Activated CD4-positive, CD25-positive, alpha-beta regulatory T cell treated with anti-CD3 and anti-CD28 coated beads, Interleukin-2, amount 50 U/mL, for 24 hours (primary cell): ENCODE data around the gene FAM53B.

Experiments
- ATAC-seq, 2 donors: fragments of 150-1000 bp; cut with Tn5 transposase; one replicate each; pipeline ENCODE4 v1.10.0; 2021; ENCODE audit warnings: mild to moderate bottlenecking in 1 of 2, moderate library complexity in 1 of 2

Gene FAM53B

DNA sequence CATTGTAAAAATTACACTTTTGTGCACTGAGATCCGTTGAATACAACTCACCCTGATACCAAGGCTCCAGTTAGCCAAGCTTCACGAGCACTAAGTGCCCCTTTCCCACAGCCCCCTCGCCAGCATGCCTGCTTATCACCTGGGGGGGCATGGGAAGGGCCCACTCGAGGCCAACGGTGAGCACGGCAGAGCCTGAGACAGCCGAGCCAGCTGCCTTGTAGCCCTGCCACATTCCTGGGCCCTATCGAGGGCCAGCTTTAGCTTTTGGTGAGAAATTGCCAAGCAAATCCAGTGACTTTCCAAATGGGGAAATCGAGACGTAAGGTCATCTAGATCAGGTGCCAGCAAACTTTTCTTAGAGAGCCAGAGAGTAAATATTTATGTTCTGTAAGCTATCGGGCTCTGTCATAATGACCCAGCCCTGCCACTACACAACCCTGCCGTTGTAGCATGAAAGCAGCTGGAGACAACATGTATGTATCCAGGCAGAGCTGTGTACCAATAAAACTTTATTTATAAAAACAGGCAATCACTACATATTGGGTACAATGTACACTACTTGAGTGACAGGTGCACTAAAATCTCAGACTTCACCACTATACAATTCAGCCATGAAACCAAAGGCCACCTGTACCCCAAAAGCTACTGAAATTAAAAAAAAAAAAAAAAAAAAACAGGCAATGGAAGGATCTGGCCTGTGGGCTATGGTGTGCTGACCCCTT lies 83.6 kb downstream of the FAM53B start:
- no peak for ATAC-seq

DNA sequence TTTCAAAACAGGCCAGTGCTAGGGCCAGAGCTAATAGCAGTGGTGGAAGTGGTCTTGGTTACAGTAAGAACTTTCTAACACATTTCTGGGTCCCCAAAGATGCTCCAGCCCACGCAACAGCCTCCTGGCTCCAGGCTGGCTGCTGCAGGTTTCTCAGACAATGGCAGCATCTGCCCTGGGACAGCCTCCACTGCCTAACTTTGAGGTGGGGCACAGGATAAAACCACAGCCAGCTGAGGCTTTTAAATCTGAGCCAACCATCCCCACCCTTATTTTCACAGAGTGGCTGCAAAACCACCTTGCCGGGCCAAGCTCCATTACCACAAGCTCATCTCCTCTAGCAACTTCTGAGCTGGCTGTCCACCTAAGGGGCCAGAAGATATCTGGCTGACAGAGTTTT lies 84.8 kb downstream of the FAM53B start:
- no peak for ATAC-seq

DNA sequence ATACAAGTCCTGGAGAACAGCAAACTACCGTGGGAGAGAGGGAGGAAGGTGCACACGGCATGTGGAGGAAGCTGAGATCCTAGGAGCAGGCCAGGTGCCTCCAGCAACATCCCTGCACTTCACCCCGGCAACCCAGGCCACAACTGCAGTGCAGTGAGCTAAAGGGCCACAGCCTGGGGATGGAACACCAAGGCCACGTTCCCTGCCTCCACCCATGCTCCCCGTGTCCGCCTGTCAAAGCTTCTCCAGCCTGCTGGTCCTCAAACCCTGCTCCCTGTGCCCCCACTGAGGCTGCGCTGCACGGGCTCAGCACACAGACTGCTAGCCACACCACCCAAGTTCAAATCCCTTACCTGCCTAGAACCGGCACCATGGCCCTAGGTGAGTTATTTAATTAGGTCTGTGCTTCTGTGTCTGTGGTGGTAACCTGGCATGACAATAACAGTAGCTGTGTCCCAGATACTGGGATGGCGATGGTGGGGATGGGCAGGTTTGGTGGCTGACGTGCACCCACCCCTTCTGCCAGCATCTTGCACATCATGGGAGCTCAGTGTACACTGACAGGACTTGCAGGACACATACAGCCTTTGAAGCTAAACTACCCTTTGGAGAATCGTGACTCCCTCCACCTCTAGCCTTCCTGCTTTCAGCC lies 85.5 kb downstream of the FAM53B start:
- no peak for ATAC-seq

DNA sequence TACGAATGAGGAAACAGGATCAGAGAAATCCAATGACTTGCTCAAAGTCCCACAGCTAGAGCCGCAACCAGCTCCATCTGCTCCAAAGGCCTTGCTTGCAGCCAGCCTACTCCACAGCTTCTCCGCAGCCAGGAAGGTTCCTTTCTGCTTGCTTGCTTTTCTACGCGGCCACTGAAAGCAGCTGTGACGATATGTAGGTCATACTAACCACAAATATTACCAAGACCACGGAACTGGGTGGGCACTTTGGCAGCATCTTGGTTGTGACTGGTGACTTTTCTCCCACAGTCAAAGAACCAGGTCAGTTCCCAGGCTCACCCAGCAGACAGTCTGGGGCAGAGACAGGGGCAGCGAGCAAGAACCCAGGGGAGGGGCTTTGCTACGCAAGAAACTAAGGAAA lies 86.4 kb downstream of the FAM53B start:
- ATAC-seq = peak in 1 of 2 donors; percentile 61

DNA sequence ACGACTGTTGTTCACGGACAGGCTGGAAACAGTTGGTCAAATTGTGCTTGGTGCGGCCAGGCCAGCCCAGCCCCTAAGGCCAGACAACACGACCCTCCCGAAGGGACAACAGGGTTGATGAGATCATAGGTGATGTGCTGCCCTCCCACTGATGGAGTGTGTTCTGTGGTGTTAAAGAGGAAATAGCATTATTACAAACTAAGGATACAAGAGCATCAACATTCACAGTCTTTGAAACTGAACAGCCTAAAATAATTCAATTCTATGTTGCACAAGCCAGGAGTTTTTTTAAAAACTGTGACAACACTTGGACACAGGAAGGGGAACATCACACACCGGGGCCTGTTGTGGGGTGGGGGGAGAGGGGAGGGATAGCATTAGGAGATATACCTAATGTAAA lies 87.6 kb downstream of the FAM53B start:
- ATAC-seq = no peak

DNA sequence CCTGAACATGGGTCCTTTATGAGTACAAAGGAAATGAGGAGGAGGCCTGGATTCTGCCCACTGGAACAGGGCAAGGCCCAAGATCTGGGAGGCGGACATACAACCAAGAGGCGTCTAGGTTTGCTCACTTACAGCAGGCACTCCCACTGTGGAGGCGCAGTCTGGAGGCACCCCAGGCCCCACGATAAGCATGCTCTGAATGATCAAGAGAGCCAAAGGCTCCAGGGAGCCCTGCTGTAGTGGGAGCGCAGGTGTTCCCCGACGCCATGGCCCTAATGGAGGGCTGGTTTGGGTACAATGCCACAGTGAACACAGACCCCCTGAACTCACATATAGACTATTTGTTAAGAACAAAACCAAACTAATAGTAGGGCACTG lies 88.1 kb downstream of the FAM53B start:
- no peak for ATAC-seq

DNA sequence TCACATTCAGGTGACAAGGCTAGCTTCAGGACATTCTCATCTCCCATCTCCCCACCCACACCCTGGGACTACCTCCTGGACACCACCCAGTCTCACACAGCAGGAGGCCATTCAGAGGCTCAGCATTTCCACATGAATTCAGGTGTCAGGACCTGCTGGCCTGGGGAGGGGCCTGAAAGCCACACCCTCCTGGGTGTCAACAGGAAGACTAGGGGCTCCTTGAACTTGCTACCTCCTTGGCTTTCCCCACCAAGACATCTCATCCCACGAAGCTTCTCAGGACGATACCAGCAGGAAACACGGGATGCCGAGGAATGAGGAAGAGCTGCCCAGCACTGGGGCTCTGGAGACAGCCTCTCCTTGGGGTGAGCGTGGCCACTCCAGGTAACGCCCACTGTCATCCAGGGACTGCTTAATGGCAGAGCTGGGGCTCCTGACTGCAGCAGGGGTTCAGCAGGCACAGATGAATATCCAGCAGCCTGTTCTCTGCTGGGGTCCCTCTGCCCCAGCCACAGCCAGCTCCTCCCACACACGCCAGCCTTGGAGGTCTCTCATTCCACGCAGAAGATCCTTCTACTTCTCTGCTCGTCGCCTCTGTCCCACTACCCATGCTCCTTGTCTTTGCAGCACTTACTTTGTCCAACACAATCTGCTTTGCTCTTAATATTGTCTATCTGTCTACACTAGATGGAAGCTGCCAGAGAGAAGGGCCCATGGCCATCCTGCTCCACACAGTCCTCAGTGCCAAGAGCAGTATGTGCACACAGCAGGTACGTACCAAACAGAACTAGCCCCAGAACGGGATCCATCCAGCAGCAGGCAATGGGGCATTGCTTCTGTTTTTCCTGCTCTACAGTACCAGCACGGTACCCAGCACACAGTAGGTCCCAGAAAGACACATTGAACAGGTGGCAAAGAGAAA lies 88.7 kb downstream of the FAM53B start:
- ATAC-seq = no peak

DNA sequence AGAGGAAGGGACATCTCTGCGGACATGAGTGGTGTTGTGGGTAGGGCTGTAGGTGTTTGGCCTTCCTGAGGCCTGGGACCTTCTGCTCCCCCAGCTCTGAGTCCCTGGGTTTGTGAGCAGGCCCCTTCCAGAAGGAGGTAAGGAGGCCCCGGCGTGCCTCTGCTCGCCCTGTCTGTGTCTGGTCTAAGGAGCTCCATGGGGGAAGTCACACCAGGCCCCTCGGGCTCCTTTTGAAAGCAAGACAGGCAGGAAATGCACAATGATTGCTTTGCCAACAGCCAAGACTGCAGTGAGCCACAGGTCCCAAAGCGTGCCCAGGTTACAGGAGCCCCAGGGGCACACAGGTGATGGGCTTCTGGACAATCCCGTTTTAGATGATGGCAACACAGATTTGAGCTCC lies 89.5 kb downstream of the FAM53B start:
- ATAC-seq = no peak

DNA sequence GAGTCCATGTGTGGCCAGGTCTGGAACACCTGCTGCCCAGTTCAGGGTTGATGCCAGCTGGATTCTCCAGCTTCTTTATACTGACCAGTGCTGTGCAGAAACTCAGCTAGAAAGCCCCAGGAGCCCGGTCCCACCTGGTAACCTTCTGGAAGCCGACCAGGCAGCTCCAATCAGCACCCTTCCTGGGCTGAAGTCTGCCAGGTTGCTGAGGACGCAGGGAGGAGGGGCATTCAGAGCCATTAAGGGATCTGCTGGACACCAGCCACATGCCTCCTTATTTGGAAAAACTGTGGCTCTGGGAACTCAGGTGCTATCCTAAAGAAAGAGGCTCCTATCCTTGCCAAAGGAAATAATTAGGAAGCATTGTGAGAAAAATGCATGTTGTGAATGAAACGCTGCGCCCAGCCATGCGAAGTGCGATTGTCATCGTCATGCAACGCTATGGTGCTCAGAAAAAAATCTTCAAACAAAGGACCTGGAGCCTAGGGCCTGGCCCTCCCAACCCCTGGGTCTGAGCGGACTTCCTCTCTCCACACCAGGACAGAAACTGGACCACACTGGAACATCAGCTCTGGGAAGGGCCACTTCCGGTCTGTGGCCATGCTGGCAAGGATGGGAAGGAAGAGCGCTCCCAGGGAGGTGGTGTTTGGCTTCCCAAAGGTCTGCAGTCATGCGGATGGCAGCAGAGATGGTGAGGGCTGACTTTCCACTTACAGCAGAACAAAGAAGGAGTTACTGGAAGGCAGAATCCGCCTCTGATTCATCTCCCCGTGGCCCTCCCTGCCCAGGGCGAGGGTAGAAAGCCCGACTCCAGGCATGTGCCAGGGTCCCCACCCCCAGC lies 90.1 kb downstream of the FAM53B start:
- ATAC-seq = no peak

DNA sequence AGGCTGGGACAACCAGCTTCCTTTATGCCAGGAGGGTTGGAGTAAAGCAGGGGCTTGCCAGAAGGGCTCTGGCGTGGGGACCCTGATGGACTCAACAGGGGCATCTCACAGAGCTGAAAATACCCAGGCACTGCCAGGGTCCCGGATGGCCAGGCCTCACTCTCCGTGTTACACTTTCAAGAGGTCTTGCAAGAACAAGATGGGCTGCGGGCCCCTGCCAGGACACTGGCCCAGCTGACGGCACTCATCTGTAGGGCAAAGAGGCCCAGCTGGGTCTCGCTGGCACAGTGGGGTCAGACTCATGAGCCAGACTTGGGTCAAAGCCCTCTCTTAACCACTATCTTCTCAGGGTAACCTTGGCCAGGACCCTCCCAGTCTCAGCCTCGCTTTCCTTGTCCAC lies 90.9 kb downstream of the FAM53B start:
- ATAC-seq = no peak

DNA sequence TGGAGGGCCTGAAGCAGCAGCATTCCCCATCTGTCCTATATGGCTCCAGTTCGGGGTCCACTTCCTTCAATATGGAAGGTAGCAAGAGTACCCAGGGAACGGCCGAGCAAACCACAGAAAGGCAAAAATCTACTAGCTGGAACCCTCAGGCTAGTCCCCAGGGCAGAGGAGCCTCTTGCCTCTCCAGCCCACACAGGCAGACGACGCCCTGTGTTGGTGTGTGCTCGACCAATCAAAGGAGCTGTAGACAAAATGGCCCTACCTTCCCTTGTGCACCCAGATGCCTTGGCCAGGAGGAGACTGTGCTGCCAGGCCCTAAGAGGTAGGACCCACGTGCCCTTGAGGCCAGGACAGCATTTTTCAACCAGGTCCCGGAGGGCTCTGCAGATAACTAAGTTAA lies 91.5 kb downstream of the FAM53B start:
- ATAC-seq = no peak

DNA sequence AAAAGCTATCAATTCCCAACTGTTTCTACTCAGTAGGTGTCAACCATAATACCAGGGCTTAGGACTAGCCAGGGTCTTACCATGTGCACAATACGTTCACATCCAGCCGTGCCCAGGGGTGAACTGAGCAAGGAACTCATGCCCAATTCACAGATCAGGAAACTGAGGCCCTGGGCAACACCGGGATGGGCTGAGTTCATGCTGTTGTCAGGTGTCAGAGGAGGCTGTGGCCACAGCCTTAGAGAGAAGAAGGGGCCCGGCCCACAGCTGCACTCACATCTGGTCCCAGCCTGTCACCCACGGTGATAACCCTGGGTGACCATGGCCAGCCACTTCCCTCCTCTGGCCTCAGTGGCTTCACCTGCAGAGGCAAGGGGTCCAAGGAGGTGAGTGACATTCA lies 92.0 kb downstream of the FAM53B start:
- no peak for ATAC-seq

DNA sequence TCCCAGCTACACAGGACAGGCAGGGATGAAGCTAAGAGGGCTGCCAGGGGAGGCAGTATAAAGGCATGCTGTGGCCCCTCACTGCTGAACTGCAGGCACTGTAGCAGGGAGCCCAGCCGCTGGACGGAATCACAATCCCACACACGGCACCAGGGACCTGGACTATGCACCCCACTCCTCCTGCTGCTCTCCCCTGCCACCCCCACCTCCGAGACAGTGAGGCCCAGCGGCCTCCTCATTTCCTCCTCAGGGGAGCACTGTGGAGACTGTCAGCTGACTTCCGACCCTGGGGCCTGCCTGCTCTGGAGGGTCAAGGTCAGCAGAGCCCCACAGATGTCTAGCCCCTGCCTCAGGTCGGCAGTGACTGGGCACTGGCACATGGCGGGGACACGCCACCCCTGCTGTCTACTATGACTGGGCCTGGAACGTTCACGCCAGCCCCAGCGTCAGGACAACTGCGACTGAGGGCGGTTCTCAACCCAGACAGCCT lies 92.7 kb downstream of the FAM53B start:
- peak; percentile 7 to 8 for ATAC-seq

DNA sequence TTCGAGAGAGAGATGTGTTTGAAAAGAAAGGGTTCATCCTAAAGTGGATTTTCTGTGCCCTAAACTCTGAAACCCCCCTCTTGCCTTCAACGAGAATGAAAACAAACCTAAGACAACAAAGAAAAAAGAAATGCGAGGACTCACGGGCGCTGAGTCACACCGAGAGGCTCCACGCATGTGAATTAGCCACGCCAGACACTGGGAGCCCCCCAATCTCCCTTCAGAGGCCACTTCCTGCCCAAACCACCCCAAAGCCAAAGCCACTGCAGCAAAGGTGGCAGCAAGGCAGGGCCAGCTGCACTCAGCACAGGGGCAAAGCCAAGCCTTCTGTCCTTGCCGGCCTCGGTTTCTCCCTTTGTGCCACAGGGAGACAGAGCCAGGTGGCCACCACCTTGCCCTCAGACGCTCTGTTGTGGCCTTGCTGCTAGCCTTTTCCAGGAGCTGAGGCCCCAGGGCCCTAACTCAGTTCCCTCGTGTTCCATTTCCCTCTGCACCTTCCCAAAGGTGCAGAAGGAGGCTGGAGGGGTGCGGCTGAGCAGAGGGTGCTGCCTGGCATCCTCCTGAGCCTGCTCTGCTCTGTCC lies 93.3 kb downstream of the FAM53B start:
- ATAC-seq = peak; percentile 75 to 89

DNA sequence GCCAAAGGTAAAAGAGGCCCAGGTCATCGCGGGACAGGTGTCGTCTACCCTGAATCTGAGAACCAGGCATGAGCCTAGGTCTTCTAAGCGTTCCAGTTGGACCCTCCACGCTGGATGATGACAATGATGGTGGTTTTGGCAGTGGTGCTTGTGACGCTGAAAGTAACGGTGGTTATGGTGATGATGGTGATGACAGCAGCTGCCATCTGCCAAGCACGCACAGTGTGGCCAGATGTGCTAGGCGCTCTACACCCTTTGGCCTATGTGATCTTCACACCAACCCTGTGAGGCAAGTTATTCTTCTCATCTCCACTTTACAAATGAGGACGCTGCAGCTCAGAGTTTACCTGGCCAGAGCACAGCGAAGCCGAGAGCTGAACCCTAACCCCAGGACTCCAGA lies 93.9 kb downstream of the FAM53B start:
- ATAC-seq = no peak

DNA sequence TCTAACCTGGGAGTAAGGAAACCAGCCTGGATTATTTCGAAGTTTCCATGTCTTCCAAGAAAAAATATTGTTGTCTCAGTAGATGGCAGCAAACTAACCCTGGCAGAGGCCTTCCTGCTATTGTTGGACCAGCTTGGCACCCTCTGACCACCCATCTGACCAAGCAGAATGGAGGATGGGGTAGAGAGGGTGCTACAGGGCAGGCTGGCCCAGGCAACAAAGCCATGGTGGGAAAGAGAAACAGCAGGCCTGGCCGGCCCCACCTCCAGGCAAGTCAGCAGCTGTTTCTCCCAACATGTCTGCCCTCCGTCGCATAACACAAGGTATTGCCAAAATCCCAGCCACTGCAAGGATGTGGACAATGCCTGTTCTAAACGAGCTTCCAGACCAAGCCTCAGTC lies 95.0 kb downstream of the FAM53B start:
- no peak for ATAC-seq

DNA sequence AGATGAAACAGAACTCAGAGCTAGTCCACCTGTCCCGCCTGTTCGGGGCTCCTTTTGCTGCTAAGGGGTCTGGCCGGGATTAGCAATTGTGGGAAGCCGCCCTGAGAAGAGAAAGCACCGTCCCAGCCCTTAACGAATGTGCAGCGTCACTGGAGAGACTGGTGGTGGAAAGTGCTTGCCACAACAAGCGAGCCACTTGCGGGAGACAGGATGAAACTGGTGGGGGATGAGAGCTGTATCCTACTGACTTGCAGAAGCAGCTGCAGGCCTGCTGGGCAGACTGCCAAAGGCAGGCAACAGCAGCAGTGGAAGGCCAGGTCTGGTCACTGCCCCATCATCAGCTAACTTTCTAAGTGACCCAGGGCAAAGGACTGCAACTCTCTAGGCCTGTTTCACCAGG lies 95.4 kb downstream of the FAM53B start:
- peak; percentile 23 to 31 for ATAC-seq

DNA sequence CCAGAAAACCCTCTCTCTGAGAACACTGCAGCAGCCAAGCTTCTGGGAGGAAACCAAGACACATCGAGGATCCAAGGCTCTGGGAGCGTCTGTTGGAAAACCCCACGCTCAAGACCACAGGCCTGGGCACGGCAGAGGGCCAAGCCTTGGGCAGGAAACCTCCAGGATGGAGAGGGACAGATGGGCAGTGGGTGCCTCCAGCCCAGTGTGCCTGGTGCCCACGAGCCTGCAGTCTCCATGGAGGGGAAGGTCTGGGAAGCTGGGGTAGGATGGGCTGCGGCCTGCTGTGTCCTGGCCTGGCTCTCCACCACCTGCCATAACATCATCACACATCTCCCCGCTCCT lies 96.1 kb downstream of the FAM53B start:
- no peak for ATAC-seq

DNA sequence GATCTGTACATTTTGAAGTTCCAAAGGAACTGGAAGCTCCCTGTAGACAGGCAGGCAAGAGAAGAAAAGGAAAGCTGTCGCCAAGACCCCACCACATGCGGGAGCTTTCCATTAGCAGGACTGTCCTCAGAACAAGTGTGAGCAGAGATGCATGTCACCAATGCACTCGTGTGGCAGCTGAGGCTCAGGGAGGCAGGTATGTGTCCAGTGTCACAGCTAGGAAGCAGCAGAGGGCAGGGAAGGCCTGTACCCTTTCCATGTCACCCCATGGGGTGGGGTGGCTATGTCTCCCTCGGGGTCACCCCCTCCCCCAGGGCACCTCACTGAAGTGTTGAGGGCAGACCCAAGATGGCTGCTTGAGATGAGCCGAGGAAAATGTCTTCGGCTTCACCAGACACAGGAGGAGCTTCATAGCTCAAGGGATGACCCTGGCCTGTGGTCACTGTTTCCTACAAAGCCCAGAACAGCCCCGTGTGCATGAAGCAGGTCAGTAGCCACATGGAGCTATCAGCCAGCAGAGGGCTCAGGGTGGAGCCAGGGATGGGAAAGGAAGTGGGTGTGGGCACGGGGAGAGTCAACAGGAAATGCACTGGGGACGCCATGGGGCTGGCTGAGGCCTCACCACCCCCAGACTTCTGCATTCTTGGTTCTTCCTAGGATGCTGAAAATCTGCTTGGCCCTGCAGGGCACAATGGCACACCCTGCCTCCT lies 96.6 kb downstream of the FAM53B start:
- peak in 1 of 2 donors; percentile 24 for ATAC-seq

DNA sequence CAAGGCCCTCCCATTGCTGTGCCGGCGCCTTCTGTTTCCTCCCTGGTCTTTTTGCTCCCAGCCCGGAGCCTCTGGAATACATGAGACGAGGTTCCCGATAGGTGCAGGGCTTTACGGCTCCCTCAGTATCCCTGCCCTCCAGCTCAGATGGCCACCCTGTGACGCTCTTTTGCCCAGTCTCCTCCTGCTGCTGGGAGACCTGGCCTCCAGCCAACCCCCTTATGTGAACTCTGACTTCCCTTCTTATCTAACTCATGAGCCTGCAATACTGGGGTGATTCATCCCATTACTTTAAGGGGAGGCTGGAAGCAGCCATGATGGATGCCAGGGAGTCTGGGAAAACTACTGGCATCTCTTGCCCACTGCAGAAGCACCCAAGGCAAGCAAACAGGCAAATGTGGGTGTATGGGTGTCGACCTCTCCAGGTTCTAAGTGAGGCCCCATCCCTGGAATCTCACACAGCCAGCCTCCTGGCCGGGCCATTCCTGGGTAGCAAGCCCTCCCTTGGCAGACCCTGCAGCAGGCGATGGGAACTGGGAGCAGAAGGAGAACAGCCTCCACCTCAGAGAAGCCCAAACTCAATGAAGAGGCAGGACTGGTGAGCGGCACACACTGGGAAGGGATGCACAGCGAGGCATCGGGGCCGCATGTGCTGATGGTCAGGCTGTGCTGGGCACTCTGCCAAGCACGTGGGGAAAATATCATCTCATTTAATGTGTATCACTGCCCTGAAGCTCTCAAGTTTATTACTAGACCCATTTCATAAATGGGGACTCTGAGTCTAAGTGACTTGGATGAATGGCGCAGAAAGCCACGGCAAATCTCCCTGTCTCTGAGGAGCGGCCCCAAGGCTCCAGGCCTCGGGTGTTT lies 97.5 kb downstream of the FAM53B start:
- no peak for ATAC-seq
